GM23248 (cell line): ENCODE results near the gene AKAP9. TPM values are rescaled to one million over a fixed set of nuclear protein-coding genes. Genes with fewer than 3 reads are reported as not detected.

Experiments used
- DNase-seq: peaks from one replicate; pipeline ENCODE4 v3.0.0-alpha.2; 2015
- H2AFZ ChIP-seq: fragments of 200-600 bp; sonication (generic); 2 replicates; pipeline ENCODE4 v1.6.1; 2016; ENCODE audit warnings: antibody characterized with exemption
- H3F3A ChIP-seq: fragments of 200-600 bp; sonication (generic); 2 replicates; pipeline ENCODE4 v1.6.1; 2016; ENCODE audit warnings: mild to moderate bottlenecking, antibody characterized with exemption, mixed run types; ENCODE audit not compliant: insufficient read depth
- H3K27ac ChIP-seq: fragments of 200-600 bp; sonication (generic); 2 replicates; pipeline ENCODE4 v1.5.1; 2016; ENCODE audit warnings: mild to moderate bottlenecking
- H3K27me3 ChIP-seq: fragments of 200-600 bp; sonication (generic); replicated peaks from 2 replicates; pipeline ENCODE4 v1.6.1; 2016; ENCODE audit warnings: mild to moderate bottlenecking; ENCODE audit not compliant: insufficient read depth
- H3K36me3 ChIP-seq: fragments of 200-600 bp; sonication (generic); 2 replicates; pipeline ENCODE4 v1.6.1; 2016; ENCODE audit warnings: low read depth, mild to moderate bottlenecking
- H3K4me1 ChIP-seq: fragments of 200-600 bp; sonication (generic); 2 replicates; pipeline ENCODE4 v1.6.1; 2016; ENCODE audit warnings: mild to moderate bottlenecking; ENCODE audit not compliant: insufficient read depth
- H3K4me2 ChIP-seq: fragments of 200-600 bp; sonication (generic); one replicate; pipeline ENCODE4 v1.6.1; 2016; ENCODE audit warnings: mild to moderate bottlenecking; ENCODE audit not compliant: unreplicated experiment
- H3K4me3 ChIP-seq: fragments of 200-600 bp; sonication (generic); 2 replicates; pipeline ENCODE4 v1.5.1; 2016; ENCODE audit warnings: mild to moderate bottlenecking
- H3K79me2 ChIP-seq: fragments of 200-600 bp; sonication (generic); 2 replicates; pipeline ENCODE4 v1.6.1; 2016; ENCODE audit warnings: mild to moderate bottlenecking; ENCODE audit not compliant: insufficient read depth
- H3K9ac ChIP-seq: fragments of 200-600 bp; sonication (generic); 2 replicates; pipeline ENCODE4 v1.6.1; 2016; ENCODE audit warnings: mild to moderate bottlenecking
- H3K9me2 ChIP-seq: fragments of 200-600 bp; sonication (generic); 2 replicates; pipeline ENCODE4 v1.6.1; 2016; ENCODE audit warnings: mixed run types, mild to moderate bottlenecking, moderate library complexity; ENCODE audit not compliant: insufficient read depth
- H3K9me3 ChIP-seq: fragments of 200-600 bp; sonication (generic); one replicate; pipeline ENCODE4 v1.6.1; 2017; ENCODE audit warnings: low read depth
- H4K20me1 ChIP-seq: fragments of 200-600 bp; sonication (generic); 2 replicates; pipeline ENCODE4 v1.6.0; 2016; ENCODE audit not compliant: insufficient read depth
- EZH2 ChIP-seq: fragments of 200-600 bp; sonication (generic); IDR thresholded peaks from 2 replicates; pipeline ENCODE4 v1.6.1; 2018; ENCODE audit warnings: antibody characterized with exemption, mild to moderate bottlenecking; ENCODE audit not compliant: insufficient read depth, poor library complexity, severe bottlenecking
- EZH2phosphoT487 ChIP-seq: fragments of 200-600 bp; sonication (generic); IDR thresholded peaks from 2 replicates; pipeline ENCODE4 v1.6.1; 2018; ENCODE audit warnings: antibody characterized with exemption, moderate library complexity, mild to moderate bottlenecking, low read depth; ENCODE audit not compliant: insufficient read depth
- WGBS, 2 experiments: methylation state at CpG; one replicate each; pipeline ENCODE4 v1.1.6; 2015 to 2017; ENCODE audit warnings: low lambda C conversion rate in 2 of 2, low coverage in 1 of 2; ENCODE audit errors: missing lambda C conversion rate in 2 of 2; 5-methylcytosine and 5-hydroxymethylcytosine counted together
- in situ Hi-C: fragments of 300-500 bp; cut with MboI; formaldehyde crosslinking; loops from 2 replicates; pipeline ENCODE4 v1.15.0; 2020
- polyA plus RNA-seq: library from polyadenylated mRNA; unstranded; fragments of >200 nt; fragmentation: Nextera tagmentation; extraction: Ambion mirVana; gene quantifications from 2 replicates; pipeline ENCODE4 v1.2.1, GENCODE V29; 2016
- total RNA-seq: library from RNA; depleted of rRNA; stranded (reverse); fragments of >200 nt; shearing (Covaris generic); gene quantifications from 2 replicates; pipeline ENCODE4 v1.2.3, GENCODE V29; 2014

The AKAP9 gene
- total and polyA plus RNA-seq, 2 experiments from 2014 or later, result 24.1 to 38.8 TPM

GRCh38 chr7:92108821-92109220, 168.2 kb downstream of the AKAP9 start:
- no peak for TF ChIP-seq EZH2phosphoT487
- TF ChIP-seq EZH2, result no peak
- H3K36me3 ChIP-seq, result peaks cover 28% of the 10 kb centered on the region
- in situ Hi-C loops, result no loop called here

GRCh38 chr7:92110857-92111256, 170.2 kb downstream of the AKAP9 start:
- Histone ChIP-seq H3K36me3 (peaks cover 47% of the 10 kb centered on the region), H3K9ac (no peak overlapping the region), H3K4me2 (no peak overlapping the region), H3K4me3 (no peak overlapping the region), H3K9me2 (no peaks in the 10 kb centered on the region), H3K27ac (no peak overlapping the region), H3K9me3 (no peaks in the 10 kb centered on the region), H3K79me2 (peaks cover 12% of the 10 kb centered on the region), H4K20me1 (no peaks in the 10 kb centered on the region), H2AFZ (no peak overlapping the region), H3F3A (peaks cover 11% of the 10 kb centered on the region; the same call in 1 of the 2 replicates), H3K27me3 (no peaks in the 10 kb centered on the region), H3K4me1 (no peaks in the 10 kb centered on the region)
- in situ Hi-C loops, result no loop called here
- no peak for TF ChIP-seq EZH2
- no peak for TF ChIP-seq EZH2phosphoT487
- 96 to 100% methylated on average over 2 of the region's 2 CpGs for WGBS, 2 experiments
- no peak for DNase-seq

More at GRCh38 chr7:92108821-92109220, 168.2 kb downstream of the AKAP9 start:
- Histone ChIP-seq H3K27ac (no peak overlapping the region), H3K9ac (no peak overlapping the region), H3F3A (peaks cover 11% of the 10 kb centered on the region; the same call in 1 of the 2 replicates), H3K9me2 (no peaks in the 10 kb centered on the region), H3K79me2 (no peaks in the 10 kb centered on the region; the same call in 1 of the 2 replicates), H3K4me1 (no peaks in the 10 kb centered on the region), H3K9me3 (no peaks in the 10 kb centered on the region), H3K27me3 (no peaks in the 10 kb centered on the region), H3K4me3 (no peak overlapping the region), H2AFZ (no peak overlapping the region), H3K4me2 (no peak overlapping the region), H4K20me1 (no peaks in the 10 kb centered on the region)
- 95 to 96% methylated on average over 8 of the region's 8 CpGs for WGBS, 2 experiments
- DNase-seq, result no peak

- Histone ChIP-seq H4K20me1 (no peaks in the 10 kb centered on the region), H3K36me3 (peaks cover 35% of the 10 kb centered on the region)
Observed at GRCh38 chr7:92115821-92116220, 175.2 kb downstream of the AKAP9 start.

GRCh38 chr7:92116949-92117348, 176.3 kb downstream of the AKAP9 start:
- H2AFZ ChIP-seq, result no peak overlapping the region
- no peak for DNase-seq
- no peak overlapping the region for H3K27ac ChIP-seq
- H3K4me3 ChIP-seq, result no peak overlapping the region
- H3K9ac ChIP-seq, result no peak overlapping the region
- no peak overlapping the region for H3K4me2 ChIP-seq
- no peaks in the 10 kb centered on the region for H3K27me3 ChIP-seq
- H4K20me1 ChIP-seq, result no peaks in the 10 kb centered on the region
- peaks cover 54% of the 10 kb centered on the region for H3K79me2 ChIP-seq
- in situ Hi-C loops, result no loop called here
- peaks cover 40% of the 10 kb centered on the region for H3K36me3 ChIP-seq
- WGBS, 2 experiments, result 96 to 99% methylated on average over 3 of the region's 3 CpGs
- H3K4me1 ChIP-seq, result no peaks in the 10 kb centered on the region
- 0 out of 2 replicates have a peak, but pooled peaks cover 4% of the 10 kb centered on the region for H3F3A ChIP-seq
- H3K9me2 ChIP-seq, result no peaks in the 10 kb centered on the region
- no peak for TF ChIP-seq EZH2phosphoT487
- no peak for TF ChIP-seq EZH2
- H3K9me3 ChIP-seq, result no peaks in the 10 kb centered on the region

More at GRCh38 chr7:92115821-92116220, 175.2 kb downstream of the AKAP9 start:
- in situ Hi-C loops, result no loop called here
- Histone ChIP-seq H3K27me3 (no peaks in the 10 kb centered on the region), H3K27ac (no peak overlapping the region), H3K4me3 (no peak overlapping the region), H3K79me2 (peaks cover 43% of the 10 kb centered on the region), H3K9ac (no peak overlapping the region), H3K4me2 (no peak overlapping the region), H3K9me3 (no peaks in the 10 kb centered on the region), H3F3A (peaks cover 11% of the 10 kb centered on the region; the same call in 1 of the 2 replicates), H3K9me2 (no peaks in the 10 kb centered on the region), H2AFZ (no peak overlapping the region), H3K4me1 (no peaks in the 10 kb centered on the region)
- no peak for TF ChIP-seq EZH2phosphoT487
- no peak for TF ChIP-seq EZH2
- 97 to 99% methylated on average over 5 of the region's 5 CpGs for WGBS, 2 experiments
- DNase-seq, result no peak
